HEK293 (cell line): ENCODE results near the gene CRIP1.

ENCODE experiments used
- AEBP2 ChIP-seq: fragments of 450-650 bp; formaldehyde crosslinking; IDR thresholded peaks from 2 replicates; pipeline ENCODE4 v1.5.1; 2016; ENCODE audit warnings: missing biosample characterization, missing genetic modification characterization, borderline replicate concordance
- HOXD13 ChIP-seq: sonication (generic); formaldehyde crosslinking; IDR thresholded peaks from 2 replicates; pipeline ENCODE4 v1.8.0; 2022; ENCODE audit warnings: missing genetic modification reagents, borderline replicate concordance
- KLF7 ChIP-seq: fragments of 450-650 bp; formaldehyde crosslinking; IDR thresholded peaks from 2 replicates; pipeline ENCODE4 v1.5.1; 2016; ENCODE audit warnings: missing biosample characterization, missing genetic modification characterization, borderline replicate concordance
- KLF8 ChIP-seq: fragments of 450-650 bp; formaldehyde crosslinking; IDR thresholded peaks from 2 replicates; pipeline ENCODE4 v1.5.1; 2016; ENCODE audit warnings: missing biosample characterization, missing genetic modification characterization
- SCRT1 ChIP-seq: fragments of 450-650 bp; formaldehyde crosslinking; IDR thresholded peaks from 2 replicates; pipeline ENCODE4 v1.5.1; 2016; ENCODE audit warnings: missing biosample characterization, missing genetic modification characterization, borderline replicate concordance
- ZBTB11 ChIP-seq: fragments of 450-650 bp; formaldehyde crosslinking; conservative IDR thresholded peaks from 2 replicates; pipeline ENCODE4 v1.5.1; 2016; ENCODE audit warnings: low read depth, missing biosample characterization, missing genetic modification characterization
- ZBTB44 ChIP-seq: fragments of 450-650 bp; IDR thresholded peaks from 2 replicates; pipeline ENCODE4 v1.5.1; 2018; ENCODE audit warnings: missing biosample characterization, mild to moderate bottlenecking, missing genetic modification characterization
- ZBTB8A ChIP-seq: fragments of 450-650 bp; formaldehyde crosslinking; IDR thresholded peaks from 2 replicates; pipeline ENCODE4 v1.5.1; 2016; ENCODE audit warnings: missing biosample characterization, missing genetic modification characterization
- ZFHX2 ChIP-seq: fragments of 450-650 bp; formaldehyde crosslinking; conservative IDR thresholded peaks from 2 replicates; pipeline ENCODE4 v1.5.1; 2016; ENCODE audit warnings: missing biosample characterization, missing genetic modification characterization
- ZNF148 ChIP-seq: fragments of 450-650 bp; formaldehyde crosslinking; IDR thresholded peaks from 2 replicates; pipeline ENCODE4 v1.5.0; 2017; ENCODE audit warnings: missing biosample characterization, missing genetic modification characterization, borderline replicate concordance
- ZNF174 ChIP-seq: fragments of 450-650 bp; formaldehyde crosslinking; IDR thresholded peaks from 2 replicates; pipeline ENCODE4 v1.5.0; 2017; ENCODE audit warnings: missing biosample characterization, mild to moderate bottlenecking, missing genetic modification characterization
- ZNF175 ChIP-seq: fragments of 450-650 bp; formaldehyde crosslinking; IDR thresholded peaks from 2 replicates; pipeline ENCODE4 v1.5.1; 2016; ENCODE audit warnings: missing biosample characterization, missing genetic modification characterization
- ZNF202 ChIP-seq: fragments of 450-650 bp; formaldehyde crosslinking; IDR thresholded peaks from 2 replicates; pipeline ENCODE4 v1.5.1; 2016; ENCODE audit warnings: missing biosample characterization, missing genetic modification characterization, borderline replicate concordance
- ZNF239 ChIP-seq: fragments of 450-650 bp; formaldehyde crosslinking; IDR thresholded peaks from 2 replicates; pipeline ENCODE4 v1.5.1; 2016; ENCODE audit warnings: missing biosample characterization, missing genetic modification characterization
- ZNF248 ChIP-seq: fragments of 450-650 bp; formaldehyde crosslinking; IDR thresholded peaks from 2 replicates; pipeline ENCODE4 v1.5.1; 2017; ENCODE audit warnings: missing biosample characterization, missing genetic modification characterization
- ZNF280D ChIP-seq: fragments of 450-650 bp; formaldehyde crosslinking; IDR thresholded peaks from 2 replicates; pipeline ENCODE4 v1.5.1; 2016; ENCODE audit warnings: missing biosample characterization, missing genetic modification characterization
- ZNF324 ChIP-seq: fragments of 450-650 bp; formaldehyde crosslinking; IDR thresholded peaks from 2 replicates; pipeline ENCODE4 v1.5.1; 2016; ENCODE audit warnings: missing biosample characterization, missing genetic modification characterization
- ZNF354C ChIP-seq: fragments of 450-650 bp; formaldehyde crosslinking; IDR thresholded peaks from 2 replicates; pipeline ENCODE4 v1.5.1; 2016; ENCODE audit warnings: missing biosample characterization, missing genetic modification characterization, low read depth, borderline replicate concordance
- ZNF37A ChIP-seq: fragments of 450-650 bp; IDR thresholded peaks from 2 replicates; pipeline ENCODE4 v1.5.1; 2018; ENCODE audit warnings: missing biosample characterization, missing genetic modification characterization
- ZNF513 ChIP-seq: fragments of 450-650 bp; IDR thresholded peaks from 2 replicates; pipeline ENCODE4 v1.5.1; 2018; ENCODE audit warnings: missing biosample characterization, missing genetic modification characterization
- ZNF626 ChIP-seq: fragments of 450-650 bp; sonication (Bioruptor Pico); formaldehyde crosslinking; IDR thresholded peaks from 2 replicates; pipeline ENCODE4 v1.5.1; 2018; ENCODE audit warnings: missing biosample characterization, missing genetic modification characterization, inconsistent platforms
- ZNF704 ChIP-seq: fragments of 450-650 bp; formaldehyde crosslinking; IDR thresholded peaks from 2 replicates; pipeline ENCODE4 v1.5.1; 2016; ENCODE audit warnings: missing biosample characterization, missing genetic modification characterization
- ZSCAN30 ChIP-seq: fragments of 450-650 bp; IDR thresholded peaks from 2 replicates; pipeline ENCODE4 v1.5.1; 2018; ENCODE audit warnings: missing biosample characterization, mild to moderate bottlenecking, missing genetic modification characterization, moderate library complexity

The CRIP1 gene

GRCh38 chr14:105490572-105491365 lies 4.1 kb downstream of the CRIP1 start, which contains the start of gene TEDC1 (continued):
- TF ChIP-seq ZNF280D (tag by site-specific recombination): no peak
- TF ChIP-seq ZNF248 (tag by site-specific recombination): no peak
- peak; percentile 17; the same call in 1 of the 2 replicates for TF ChIP-seq SCRT1
- TF ChIP-seq ZBTB8A (tag by site-specific recombination): peak; percentile 97
- TF ChIP-seq ZNF175 (tag by site-specific recombination): no peak
- no peak for TF ChIP-seq ZFHX2 (tag by site-specific recombination)
- no peak for TF ChIP-seq AEBP2 (tag by site-specific recombination)
- TF ChIP-seq HOXD13: no peak
- TF ChIP-seq ZNF37A (tag by site-specific recombination): no peak
- TF ChIP-seq ZNF202 (tag by site-specific recombination): no peak
- TF ChIP-seq KLF7 (tag by site-specific recombination): peak; percentile 86
- peak; percentile 99 for TF ChIP-seq ZBTB11 (tag by site-specific recombination)
- TF ChIP-seq ZNF704 (tag by site-specific recombination): no peak
- TF ChIP-seq ZNF174 (tag by site-specific recombination): no peak
- no peak for TF ChIP-seq ZNF239 (tag by site-specific recombination)
- TF ChIP-seq KLF8: peak; percentile 99
- peak; percentile 49; the same call in 1 of the 2 replicates for TF ChIP-seq ZBTB44 (tag by site-specific recombination)
- TF ChIP-seq ZNF148: no peak
- 0 out of 2 replicates have a peak, but pooled peaks have one; percentile 72 for TF ChIP-seq ZNF324 (tag by site-specific recombination)
- TF ChIP-seq ZSCAN30 (tag by site-specific recombination): peak; percentile 85
- no peak; the same call in 1 of the 2 replicates for TF ChIP-seq ZNF626
- no peak for TF ChIP-seq ZNF354C (tag by site-specific recombination)
- TF ChIP-seq ZNF513: no peak
